Right hindlimb (tissue), 1 donor: ENCODE measurements around the gene PUDP.
A peak's percentile ranks its signal among the peaks of the same experiment; 100 is the strongest.
"Not testable (repeated sequence)": the region's sequence is repeated elsewhere in the genome, so short reads cannot be mapped to it uniquely, and the experiment has no call there.

Experiments
- DNase-seq: peaks from one replicate; pipeline ENCODE4 v3.0.0-alpha.2; 2018

Gene PUDP

DNA sequence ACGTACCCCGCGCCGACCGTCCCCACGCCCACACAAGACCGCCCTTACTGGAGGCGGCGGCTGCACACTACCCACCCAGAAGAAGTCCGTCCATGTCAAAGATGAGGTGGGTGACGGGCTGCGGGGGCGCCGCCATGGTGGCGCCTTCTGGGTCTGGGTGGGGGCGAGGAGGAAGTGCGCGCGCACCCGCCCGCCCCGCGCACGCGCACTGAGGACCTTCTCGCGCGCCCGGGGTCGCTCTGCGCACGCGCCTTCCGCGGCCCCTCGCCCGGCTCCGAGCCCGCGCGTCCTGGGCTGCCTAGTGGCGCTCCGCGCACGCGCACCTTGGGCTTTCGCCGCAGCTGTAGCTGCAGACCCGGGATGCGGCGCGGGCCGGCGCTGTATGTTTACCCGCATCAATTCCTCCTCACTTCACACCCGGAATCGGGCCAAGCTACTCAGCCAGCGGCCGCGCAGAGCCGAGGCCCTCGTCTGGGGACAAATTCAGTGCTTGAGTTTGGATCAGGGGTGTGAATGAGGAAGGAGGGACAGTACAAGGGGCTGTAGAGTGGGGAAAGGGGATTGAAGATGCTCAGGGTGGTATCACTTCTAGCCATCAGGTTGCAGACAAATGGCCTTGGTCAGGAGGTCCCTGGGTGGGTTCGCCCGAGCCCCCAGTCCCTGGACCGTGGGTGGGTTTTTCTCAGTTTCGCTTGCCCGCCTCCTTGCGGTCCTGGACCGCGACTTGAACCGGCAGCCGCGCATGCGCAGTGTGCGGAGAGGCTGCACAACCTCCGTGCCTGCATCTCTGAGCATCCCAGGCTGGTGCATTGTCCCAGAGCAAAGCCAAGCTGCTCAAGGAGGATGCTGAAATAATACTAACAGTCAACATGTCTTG is at the start of gene PUDP:
Gene PUDP, minus strand, starts transcription at position 176 of the 877 bp plus-strand sequence. Its CDS starts 40 bp downstream, at position 136.
- DNase-seq: peak; percentile 89

DNA sequence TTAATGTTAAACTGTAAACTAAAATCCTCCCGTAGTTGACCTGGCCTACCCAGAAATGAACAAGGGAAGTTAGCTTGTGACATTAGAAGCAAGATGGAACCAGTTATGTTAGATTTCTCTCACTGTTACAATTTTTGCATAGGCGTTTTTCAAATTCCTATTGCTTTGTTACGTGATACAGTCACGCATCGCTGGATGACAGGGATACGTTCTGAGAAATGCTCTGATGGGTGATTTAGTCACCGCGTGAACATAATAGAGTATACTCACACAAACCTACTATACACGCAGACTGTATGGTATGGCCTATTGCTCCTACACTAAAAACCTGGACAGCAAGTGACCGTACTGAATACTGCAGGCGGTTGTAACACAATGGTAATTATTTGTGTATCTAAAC is 46.7 kb upstream of the PUDP start:
- no peak for DNase-seq

DNA sequence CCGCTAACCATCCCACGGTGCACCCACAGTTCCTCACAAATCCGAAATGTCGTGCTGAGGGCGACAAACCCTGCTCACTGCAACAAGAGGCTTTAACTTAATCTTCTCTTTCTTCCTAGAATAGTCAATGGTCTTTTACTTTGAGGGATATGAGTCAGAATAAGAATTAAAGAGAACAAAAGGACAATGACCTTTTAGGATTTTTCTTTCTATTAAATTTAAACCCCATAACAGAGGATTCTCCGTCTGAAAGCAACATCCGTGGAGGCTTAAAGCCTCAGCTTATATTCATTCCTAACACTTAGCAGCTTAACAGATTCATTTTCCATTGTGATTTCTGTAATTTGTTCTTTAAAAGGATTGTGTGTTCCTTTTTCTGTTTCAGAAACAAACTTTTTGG is 44.9 kb upstream of the PUDP start:
- no peak for DNase-seq

DNA sequence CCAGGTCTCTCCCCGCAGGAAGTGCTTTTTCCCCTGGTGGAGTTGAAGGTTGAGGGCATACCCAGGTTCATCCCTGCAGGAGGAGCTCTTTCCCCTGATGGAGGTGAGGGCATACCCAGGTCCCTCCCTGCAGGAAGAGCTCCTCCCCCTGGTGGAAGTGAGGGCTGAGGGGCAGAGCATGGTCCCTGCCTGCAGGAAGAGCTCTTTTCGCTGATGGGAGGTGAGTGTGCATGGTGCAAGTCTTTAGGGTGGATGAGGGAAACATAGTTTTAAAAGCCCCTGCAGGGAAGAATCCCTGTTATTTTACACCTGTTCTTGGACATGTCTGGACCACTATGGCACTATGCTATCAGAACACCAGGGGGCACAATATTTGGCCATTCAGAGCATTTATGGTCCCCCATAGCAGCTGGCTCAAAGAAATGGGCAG is 43.7 kb upstream of the PUDP start:
- DNase-seq: no peak

DNA sequence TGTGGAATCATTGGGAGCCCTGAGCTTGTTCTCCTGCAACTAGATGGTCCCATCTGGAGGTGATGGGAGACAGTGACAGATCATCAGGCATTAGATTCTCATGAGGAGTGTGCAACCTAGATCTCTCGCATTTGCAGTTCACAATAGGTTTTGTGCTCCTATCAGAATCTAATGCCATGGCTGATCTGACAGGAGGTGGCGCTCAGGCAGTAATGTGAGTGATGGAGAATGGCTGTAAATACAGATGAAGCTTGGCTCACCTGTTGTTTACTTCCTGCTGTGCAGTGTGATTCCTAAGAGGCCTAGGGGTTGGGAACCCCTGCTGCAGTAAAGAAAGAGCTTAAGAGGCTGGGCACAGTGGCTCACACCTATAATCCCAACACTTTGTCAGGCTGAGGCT is 42.2 kb upstream of the PUDP start:
- DNase-seq: no peak

DNA sequence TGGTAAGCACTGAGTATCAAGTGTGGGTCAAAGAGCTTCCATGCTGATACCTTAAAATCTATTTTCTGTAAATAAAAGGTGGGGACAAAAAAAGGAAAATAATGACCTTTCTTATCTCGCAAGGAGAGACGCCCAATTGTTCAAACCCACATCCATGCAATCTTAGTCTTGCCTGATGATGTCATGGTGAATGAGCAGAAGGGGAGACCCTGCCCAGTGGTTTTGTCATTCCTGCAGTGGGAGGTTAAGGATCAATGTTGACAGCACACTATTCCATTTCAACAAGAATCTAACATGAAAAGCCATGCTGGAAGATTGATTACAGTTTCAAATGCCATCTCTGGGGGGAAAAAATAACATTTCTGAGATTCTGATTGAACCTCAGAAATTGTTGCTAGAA is 40.7 kb upstream of the PUDP start:
- DNase-seq: no peak

DNA sequence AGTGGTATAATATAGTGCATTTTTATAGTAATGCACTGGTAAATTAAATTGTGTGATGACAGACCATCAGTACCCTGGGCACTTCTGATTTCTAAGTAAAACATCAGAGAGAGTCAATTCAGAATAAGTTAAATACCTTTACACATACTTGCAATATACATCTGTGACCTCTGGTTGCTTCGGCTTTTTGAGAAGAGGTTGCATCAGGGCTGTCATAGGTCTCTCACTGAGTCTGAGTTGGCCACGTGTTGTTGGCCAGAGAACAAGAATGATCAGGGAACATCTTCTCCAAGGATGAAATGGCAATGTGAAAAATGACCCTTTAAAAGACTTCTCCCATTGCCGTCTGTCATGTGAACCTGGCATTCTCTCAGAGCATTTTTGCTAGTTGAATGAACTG is 36.9 kb upstream of the PUDP start:
- DNase-seq: no peak

DNA sequence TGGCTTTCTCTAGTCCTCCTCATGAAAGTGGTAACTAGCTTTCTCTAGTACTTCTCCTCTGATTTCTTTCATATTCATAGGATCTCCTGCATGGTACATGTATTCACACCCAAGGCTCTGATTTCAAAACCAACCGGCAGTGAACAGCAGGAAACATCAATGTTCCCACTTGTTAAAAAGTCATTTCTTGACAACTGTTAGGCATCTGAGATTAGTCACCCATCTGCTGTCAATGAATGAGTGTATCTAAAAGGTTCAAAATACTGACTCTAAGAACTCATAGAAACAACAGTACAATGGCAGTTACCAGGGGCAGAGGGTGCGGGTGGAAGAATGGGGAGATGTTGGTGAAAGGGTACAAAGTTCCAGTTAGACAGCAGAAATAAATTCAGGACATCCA is 31.5 kb upstream of the PUDP start:
- no peak for DNase-seq

DNA sequence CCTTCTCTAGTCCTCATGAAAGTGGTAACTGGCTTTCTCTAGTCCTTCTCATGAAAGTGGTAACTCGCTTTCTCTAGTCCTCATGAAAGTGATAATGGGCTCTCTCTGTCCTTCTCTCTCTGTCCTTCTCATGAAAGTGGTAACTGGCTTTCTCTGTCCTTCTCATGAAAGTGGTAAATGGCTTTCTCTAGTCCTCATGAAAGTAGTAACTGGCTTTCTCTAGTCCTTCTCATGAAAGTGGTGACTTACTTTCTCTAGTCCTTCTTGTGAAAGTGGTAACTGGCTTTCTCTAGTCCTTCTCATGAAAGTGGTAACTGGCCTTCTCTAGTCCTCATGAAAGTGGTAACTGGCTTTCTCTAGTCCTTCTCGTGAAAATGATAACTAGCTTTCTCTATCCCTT is 30.9 kb upstream of the PUDP start:
- not testable (repeated sequence) for DNase-seq

DNA sequence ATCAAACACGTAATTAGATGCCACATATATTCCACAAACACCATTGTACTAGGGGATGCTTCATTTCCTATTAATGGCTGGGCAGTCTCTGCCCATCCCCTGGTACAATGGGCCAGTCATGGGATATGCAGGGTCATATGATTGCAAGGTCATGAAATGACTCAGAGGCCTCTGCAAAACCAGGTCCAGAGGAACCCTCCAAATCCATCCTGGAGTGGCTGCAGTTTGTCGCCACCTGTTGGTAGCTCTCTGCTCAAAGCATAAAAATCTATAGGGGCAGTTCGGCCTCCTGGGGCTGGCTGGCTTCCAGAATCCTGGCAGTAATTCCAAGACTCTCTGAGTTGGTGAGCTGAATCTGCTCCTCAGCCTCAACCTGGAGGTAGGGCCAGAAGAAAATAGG is 22.9 kb upstream of the PUDP start:
- DNase-seq: no peak

DNA sequence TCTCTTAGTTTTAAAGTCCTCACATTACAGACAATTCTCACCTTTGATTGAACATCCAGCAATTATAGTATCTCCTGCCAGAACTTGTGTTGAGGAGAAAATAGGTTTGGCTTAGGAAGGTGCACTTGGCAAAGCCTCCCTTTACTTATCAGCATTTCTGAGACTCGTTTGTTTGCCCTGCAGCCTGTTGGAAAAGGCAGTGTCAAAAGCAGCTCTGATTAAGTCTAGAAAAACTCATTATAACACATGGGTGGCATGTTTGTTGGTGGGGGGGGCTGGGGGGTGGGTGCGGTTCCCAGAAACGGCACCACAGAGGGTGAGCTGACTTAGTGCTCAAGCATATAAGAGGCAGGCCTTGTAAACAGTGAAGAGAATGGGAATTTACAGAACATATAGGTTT is 21.7 kb upstream of the PUDP start:
- no peak for DNase-seq

DNA sequence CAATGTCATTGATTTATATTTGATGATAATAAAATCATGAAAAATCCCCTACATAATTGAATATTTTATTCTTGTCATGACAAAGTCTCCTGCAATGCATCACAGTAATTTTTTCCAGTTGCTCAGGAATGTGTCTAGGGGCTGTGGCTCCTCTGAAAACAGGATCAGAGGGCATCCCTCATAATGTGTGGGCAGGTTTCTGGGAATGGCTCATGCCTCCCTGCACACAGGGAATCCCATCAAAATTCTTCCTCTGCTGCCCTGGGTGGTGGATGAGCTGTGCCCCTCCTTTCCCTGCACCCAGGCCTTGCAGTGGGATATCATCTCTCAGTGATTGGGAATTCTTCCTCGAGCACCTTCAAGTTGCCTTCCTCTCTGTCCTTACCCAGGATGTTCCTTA is 20.4 kb upstream of the PUDP start:
- no peak for DNase-seq

DNA sequence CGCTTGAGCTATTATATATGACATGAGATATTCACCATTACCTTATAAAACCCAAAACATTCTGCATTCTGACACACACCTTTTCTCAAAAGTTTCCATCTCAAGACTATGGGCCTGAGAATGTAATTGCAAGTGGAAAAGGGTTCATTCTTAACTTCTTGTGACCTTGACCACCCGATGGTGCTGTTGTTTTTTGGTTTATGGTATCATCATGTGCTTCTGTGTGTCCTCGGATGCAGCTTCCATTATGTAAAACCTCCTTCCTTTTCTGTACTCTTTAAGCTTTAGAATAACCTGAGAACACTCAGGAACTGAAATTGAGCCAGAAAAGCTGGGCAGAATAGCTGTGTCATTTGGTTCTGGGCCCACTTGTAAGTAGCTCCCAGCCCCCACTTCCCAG is 16.2 kb upstream of the PUDP start:
- DNase-seq: no peak

DNA sequence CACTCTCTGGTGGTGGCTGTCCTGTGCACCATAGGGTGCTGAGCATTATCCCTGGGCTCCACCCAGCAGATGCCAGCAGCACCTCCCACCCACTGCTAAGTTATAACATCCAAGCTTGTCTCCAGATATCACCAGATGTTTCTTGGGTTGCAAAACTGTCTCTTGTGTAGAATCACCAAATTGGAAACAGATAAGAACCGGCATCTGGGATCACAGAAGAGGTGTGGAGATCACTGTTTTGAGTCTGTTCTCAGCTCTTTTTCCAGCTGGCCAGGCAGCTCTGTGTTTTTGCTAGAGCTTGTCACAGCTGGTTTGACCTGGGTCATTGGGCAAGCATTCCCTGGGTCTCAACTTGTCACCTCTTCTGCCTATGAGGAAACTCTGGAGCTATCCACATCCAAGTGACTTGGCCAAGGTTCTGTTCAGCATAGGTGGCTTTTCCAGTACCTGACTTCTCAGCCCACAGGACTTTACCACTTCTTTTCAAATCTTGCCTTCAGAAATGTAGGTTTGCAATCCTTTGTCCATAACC is 15.3 kb upstream of the PUDP start:
- DNase-seq: no peak

DNA sequence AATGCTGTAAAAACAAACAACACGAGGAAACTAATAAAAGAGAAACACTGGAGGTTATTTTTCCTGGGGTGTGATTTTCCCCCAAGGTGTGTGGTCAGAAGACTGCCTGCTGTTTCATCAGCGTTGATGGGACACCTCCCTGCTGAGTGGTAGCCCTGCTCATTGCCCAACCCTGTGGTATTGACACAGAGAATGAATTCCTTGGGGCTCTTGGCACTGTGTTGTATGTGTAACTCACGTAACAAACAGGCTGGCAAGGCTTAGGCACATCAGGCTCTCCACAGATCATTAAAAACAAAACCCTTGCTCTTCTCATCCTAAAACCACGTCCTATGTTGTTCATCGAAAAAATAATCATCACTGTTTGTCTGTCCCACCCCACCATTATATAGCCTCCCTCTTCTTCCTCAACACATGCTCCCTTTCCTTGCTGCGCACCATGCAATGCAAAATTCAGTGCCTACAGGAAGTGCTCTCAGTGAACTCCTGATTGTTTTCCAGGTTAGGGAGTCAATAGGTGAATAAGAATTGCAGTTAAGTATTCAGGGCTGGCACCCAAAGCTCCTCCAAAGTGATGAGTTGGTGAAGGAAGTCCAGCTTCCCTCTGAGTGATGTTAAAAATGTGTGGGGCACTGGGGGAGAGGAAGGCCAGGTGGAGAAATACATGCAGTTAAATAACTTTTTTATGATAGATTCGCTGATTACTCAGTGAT is 11.4 kb upstream of the PUDP start:
- DNase-seq: no peak

DNA sequence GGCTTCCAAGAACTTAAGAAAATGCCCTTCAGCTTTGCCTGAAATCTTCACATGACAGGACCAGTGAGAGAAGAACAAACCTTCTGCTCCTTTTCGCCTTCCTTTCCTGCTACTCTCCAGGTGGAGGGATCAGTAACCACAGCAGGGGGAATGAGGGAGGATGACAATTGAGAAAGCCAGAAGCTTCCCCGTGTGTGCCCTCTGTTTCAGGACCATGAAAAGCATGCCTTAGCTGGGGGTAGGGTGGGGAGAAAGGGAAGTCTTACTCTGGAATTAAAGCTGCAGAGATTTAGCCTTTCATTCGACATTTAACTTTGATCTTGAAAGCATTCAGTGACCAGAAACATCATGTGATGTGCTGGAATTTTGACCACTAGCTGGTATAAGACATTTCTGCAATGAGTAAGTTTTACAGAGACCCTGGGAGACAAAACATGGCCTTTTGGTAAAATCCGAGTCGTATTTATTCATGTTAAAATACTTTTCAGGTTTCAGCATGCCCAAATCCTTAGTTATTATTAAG is 10.6 kb upstream of the PUDP start:
- no peak for DNase-seq

DNA sequence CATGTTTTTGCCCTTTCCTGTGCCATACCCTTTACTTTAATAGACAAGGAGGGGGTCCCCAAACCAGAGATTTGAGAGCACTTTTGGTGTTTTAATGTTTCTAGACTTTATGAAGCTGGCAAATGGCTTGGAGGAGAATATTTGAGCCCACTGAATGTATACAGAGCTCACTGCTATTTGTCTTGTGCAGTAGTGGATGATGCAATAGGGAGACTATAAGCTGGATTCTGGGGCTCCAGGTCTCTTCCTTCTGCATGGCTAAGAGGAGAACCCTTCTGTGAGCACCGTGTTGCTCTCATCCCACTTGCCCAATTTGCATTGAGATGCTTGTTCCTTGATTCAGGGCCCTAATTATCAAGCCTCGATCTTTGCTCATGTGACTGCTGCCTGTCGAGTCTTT is 8.9 kb upstream of the PUDP start:
- no peak for DNase-seq

DNA sequence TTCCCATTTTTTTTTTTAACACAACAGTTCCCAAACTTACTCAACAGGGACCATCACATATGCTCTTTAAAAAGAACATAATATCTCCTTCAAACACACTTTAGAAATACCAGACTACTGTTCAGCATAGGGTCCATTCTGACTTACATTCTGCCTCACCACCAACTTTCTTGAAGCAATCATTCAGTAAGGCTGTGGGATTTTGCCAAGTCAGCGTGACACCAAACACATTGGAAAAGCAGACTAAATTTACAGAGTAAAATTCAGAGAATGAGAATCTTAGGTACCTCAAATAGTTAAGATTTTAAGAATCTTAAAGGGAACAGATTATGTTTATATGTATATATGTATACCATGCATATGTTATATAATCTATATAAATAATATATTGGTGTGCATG is 7.2 kb upstream of the PUDP start:
- DNase-seq: no peak

DNA sequence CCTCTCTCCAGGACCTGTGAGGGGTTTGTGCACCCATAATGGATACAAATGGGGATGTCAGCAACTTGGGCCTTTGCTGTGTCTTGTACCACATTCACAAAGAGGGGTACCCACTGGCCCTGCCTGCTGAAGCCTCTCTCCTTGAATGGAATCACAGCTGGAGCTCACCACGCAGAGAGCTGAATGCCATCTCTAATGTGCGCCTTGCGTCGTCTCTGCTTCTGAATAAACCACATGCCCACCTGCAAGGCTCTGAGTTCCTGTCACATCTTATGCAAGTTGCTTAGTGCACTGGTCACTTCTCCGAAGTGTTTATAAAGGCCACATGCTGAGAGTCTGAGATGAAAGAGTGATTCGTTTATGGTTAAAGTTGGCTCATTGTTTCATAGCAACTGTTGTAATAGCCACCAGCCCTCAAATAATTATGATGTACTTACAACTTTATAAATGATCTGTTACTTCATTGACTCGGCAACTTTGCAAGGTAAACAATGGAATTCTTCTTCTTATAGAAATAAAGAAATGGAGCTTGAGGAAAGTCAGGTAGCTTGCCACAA is 6.2 kb upstream of the PUDP start:
- no peak for DNase-seq

DNA sequence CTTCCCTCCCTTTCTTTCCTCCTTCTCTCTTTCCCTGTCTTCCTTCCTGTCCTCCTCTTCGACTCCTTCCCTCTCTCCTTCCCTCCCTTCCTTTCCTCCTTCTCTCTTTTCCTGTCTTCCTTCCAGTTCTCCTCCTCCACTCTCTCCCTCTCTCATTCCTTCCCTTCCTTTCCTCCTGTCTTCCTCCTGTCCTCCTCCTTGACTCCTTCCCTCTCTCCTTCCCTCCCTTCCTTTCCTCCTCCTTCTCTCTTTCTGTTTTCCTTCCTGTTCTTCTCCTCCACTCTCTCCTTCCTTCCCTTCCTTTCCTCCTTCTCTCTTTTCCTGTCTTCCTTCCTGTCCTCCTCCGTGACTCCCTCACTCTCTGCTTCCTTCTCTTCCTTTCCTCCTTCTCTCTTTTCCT is 5.3 kb upstream of the PUDP start:
- DNase-seq: no peak

DNA sequence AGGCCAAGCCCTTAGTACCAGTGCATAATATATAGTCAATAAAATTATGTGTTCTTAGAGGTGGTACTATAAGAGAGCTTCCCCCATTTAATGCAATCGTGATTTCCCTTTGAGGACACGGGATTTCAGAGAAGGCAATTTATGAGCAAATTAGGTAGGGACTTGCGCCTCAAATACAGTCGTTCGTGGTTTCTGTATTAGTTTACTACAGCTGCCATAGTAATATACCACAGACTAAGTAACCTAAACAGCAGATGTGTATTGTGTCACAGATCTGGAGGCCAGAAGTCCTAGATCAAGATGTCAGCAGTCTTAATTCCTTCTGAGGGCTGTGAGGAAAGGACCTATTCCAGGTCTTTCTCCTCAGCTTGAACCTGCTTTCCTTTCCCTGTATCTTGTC is 1.5 kb upstream of the PUDP start:
- no peak for DNase-seq

DNA sequence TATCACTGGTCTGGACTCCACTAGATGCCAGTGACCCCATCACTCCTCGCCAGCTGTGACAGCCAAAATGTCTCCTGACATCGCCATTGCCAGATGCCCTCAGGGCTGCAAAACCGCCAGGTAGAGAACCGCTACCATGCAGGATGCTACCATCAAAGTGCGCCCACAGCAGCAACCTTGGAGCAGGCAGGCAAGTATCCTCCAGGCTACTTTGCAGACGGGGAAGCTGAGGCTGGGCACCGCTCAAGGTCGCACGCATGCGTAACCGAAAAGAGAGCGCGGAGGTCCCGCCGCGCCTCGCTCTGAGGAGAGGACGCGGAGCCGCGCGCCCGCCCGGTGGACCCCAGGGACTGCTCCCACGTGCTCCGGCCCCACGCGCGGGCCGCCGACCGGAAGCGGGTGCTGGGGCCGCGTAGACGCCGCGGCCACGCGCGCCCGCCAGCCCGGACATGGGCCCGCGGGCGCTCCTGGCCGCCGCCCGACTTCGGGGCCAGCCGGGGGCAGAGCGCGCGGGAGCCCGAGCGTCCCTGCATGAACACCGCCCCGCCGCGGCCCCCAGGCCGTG is 458 bp downstream of the PUDP start, which contains the start of gene STS:
Gene STS, plus strand, starts transcription at position 300 of the 565 bp plus-strand sequence. CDS start 105,488 bp downstream, outside the sequence.
- peak; percentile 40 for DNase-seq
